HG02763 (cell line): Measurements from ENCODE around the gene MRPL39.
A peak's percentile ranks its signal among the peaks of the same experiment; 100 is the strongest.

Experiments
- ATAC-seq: cut with Tn5 transposase; IDR thresholded peaks from one replicate; pipeline ENCODE4 v1.9.1; 2021; ENCODE audit warnings: mild to moderate bottlenecking, moderate library complexity; ENCODE audit not compliant: unreplicated experiment

MRPL39 gene

DNA sequence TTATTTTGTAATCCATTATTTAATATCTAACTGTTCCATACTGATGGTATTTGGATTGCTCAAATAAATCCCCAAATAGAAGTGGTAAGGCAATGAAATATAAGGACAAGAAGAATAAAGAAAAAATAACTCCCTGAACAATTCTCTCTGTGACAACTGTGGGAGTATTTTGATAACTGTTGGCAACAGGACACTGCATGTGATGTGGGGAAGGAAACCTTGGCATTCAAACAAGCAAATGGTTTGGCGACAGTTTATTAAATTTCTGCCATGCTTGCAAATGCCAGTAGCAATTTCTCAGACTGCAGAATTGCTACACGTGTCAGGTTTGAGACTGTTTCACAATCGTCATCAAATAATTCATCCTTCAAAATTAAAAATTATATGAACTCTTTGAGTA lies 8.6 kb upstream of the MRPL39 start:
- no peak for ATAC-seq

DNA sequence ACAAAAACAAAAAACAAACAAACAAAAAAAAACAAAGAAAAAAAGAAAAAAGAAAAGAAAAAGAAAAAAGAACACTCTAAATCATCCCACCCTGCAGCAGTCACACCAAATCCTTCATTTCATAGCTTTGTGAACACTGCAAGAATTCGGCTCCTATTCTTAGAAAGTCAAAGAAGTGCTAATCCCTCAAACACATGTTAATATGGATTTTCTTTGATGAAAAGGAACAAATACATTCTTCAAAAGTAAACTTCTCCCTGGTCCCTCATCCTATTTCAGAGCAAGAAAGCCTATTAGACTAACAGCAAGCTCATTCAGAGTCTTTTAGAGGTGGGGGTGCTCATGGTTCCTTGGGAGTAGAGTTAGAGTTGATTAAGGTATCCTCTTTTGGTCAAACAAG lies 7.2 kb upstream of the MRPL39 start:
- ATAC-seq = no peak

DNA sequence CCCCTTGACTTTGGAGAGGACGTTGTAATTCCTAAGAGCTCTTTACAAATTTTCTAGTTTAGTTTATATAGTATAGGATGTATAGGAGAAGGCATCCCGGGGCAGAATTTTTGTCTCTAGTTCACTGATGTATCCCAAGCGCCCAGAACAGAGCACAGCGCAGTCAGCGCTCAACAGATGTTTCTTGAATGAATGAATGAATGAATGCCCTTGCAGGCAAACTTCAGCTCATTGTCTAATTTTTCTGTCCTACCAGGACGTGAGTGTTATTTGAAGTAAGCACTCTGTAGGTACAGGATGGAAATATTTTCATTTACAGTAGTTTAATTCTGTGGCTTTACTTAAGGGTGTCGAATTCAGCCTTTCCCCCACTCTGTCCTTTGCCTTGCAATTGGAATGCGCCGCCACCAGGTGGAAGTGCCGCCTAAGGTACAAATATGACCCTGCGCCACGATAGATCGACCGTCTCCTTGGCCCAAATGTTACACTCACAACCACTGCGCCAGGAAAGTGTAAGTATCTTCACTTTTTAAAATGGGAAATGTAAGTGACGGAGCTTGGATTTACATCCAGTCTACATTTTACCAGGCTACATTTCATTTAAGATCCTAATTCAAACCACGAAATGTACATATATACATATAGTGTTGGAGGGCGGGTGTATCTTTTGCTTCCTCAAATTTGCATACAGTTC lies 910 bp upstream of the MRPL39 start:
- peak; percentile 81 for ATAC-seq

DNA sequence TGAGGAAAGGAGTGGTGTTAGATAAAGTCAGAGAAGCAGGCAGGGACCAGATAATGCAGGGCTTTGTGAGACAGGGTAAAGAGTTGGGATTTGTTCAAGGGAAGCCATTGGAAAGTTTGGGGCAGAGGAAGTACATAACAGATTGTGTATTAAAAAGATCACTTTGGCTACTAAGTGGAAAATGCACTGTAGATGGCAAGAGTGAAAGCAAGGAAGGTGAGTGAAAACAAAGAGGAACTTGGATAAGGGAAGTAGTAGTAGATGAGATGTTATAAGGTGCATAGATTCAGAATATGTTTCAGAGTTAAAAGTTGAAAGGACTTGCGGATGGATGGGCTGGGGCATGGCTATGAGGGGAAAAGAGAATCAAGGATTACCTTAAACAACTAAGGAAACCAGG lies 17.4 kb downstream of the MRPL39 start:
- no peak for ATAC-seq

DNA sequence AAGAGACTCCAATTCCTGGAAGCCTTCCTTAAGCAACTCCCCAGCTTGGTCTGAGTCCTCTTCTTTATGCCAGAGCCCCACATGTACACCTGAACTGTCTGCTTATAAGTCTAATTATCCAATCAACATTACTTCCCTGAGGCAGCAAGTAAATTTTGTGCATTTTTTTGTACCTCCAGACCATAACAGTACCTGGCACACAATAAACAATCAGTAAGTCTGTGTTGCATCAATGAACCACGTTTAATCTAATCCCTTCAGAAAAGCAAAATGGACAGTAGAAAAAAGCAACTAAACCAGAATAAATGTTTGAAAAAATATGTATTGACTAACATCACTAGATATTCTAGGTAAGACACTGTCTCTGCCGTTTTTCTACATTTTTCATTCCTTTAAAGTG lies 20.5 kb downstream of the MRPL39 start:
- ATAC-seq = no peak

DNA sequence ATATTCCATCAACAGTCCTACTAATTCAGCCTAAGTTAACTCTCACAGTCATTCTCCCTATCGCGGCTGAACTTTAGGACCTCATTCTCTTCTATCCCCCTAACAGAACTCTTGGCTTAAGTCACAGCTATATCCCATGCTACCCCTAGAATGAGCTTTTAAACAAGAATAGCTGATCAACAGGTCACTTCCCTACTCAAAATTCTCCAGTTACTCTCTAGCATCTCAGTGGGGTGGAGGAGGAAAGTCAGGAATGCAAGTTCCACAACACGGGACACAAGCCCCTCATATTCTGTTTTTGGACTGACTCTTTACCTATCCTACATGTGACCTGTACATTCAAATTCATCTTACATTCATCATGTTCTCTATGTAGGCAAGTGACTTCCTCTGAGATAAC lies 21.0 kb downstream of the MRPL39 start:
- ATAC-seq = no peak

DNA sequence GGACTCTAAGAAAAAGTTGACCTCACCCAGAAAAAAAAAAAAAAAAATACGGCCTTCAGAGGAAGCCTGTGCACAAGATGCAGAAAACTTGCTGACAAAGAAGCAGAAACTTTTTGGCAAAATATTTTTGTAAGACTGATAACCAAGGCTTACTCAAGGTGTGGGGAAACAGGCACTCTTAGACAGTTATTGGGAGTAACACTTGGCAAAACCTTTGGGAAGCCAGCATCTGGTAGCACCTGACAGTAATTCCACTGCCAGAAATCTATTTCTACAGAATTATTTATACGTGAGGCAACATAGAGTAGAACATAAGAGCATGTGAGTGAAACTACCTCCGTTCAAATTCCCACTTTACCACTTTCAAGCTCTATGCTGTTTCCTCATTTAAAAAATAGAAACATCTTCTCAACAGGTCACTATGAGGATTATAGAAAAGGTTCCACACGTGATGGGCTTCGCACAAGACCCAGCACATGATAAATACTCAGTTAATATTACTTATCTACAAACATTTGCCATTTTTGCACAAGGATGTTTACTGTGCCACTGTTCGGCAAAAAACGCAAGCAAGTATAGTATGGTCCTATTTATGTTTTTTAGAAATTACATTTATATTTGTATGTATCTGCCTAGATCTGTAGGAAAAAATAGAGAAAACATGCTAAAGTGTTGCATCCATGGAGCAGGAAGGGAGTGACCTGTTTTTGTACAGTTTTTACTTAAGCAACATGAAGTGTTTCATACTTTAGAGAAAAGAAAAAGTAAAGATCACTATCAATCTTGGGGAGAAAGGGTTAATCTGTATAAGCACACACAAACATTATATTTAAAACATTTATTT lies 22.2 kb downstream of the MRPL39 start:
- no peak for ATAC-seq

DNA sequence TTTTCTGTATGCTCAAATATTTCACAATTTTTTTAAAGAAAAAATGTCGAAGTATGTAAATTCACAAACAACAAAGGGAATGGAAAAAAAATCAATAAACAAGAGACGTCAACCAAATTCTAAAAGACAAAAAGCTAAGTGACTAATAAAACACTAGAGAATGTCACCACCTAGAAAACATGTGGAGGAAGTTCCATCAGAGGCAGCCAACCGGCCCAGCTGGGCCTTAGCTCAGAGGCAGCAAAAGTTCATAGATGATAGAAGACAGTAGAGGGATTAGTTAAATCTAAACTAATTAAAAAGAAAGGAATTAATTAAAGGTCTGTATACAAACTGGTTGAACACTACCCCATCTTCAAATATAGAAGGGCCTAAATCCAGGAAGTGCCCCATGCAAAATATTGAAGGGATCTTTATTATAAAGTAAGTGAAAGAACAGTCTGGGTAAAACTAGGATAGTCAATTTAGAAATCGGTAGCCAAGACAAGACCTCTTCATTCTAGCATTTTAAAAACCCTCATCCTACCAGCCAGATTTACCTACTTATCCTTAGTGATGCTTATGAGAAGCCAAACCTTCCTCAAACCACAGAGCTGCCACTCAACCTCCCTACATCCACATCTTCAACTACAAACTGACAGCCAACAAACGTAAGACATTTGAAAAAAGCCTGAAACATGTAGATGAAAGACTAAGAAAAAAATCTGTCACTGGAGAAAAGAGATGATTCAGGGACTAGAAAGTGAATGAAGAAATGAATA lies 23.7 kb downstream of the MRPL39 start:
- ATAC-seq = no peak

DNA sequence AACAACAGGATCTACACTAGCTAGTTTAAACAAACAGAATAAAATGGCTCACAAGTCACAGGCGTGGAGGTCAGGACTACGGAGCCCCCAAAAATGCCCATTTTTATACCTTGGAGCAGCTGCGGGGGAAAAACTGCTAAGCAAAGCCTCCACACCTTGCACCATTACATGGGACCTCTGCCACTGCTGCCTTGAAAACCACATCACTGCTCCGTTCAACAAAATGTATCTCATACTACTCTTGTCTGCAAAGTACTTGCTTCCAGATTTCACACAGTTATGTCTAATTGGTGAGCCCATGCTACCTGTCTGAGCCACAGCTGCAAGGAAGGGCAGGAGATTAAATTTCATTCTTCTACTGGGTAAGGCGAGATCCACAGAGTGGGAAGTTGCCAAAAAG lies 24.4 kb downstream of the MRPL39 start:
- no peak for ATAC-seq

DNA sequence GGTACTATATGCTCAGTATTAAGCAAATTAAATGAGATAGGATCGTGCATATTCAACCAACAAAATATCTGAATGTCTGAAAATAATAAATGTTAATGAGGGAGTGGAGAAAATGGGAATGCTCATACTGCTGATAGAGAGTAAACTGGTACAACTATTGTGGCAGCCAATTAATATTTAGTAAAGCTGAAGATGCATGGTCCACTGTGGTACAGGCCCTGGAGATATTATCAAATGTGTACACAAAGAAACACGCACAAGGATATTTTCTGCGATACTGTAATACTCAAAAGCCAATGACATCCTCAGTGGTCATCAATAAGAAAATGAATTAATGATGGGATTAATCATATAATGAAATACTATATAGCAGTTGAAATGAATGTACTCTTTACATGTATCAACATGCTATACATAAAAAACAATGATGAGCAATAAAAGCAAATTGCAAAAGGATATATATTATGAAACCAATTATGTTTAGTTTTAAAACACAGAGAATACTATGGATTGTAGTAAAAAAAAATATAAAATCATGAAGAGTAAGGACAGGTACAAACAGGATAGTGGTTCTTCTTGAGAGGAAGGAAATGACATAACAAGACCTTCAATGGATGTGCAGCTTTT lies 25.0 kb downstream of the MRPL39 start:
- ATAC-seq = no peak

DNA sequence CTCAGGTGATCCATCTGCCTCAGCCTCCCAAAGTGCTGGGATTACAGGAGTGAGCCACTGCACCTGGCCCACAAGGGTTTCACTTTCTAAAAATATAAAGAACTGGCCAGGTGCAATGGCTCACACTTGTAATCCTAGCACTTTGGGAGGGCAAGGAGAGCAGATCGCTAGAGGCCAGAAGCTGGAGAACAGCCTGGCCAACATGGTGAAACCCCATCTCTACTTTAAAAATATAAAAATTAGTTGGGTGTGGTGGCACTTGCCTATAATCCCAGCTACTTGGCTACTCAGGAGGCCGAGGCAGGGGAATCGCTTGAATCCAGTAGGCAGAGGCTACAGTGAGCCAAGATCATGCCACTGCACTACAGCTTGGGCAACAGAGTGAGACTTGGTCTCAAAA lies 25.7 kb downstream of the MRPL39 start:
- ATAC-seq = no peak

DNA sequence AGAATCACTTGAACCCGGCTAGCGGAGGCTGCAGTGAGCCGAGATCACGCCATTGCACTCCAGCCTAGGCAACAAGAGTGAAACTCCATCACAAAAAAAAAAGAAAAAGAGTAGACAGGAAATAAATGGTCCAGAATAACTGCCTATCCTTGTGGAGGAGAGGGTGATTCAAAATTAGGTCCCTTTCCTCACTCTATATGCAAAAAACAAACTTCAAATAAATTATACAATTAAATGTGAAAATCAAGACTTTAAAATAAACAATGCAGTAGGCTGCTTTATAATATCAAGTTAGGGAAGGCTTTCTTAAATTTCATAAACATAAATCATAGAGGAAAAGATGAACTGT lies 26.4 kb downstream of the MRPL39 start:
- no peak for ATAC-seq

DNA sequence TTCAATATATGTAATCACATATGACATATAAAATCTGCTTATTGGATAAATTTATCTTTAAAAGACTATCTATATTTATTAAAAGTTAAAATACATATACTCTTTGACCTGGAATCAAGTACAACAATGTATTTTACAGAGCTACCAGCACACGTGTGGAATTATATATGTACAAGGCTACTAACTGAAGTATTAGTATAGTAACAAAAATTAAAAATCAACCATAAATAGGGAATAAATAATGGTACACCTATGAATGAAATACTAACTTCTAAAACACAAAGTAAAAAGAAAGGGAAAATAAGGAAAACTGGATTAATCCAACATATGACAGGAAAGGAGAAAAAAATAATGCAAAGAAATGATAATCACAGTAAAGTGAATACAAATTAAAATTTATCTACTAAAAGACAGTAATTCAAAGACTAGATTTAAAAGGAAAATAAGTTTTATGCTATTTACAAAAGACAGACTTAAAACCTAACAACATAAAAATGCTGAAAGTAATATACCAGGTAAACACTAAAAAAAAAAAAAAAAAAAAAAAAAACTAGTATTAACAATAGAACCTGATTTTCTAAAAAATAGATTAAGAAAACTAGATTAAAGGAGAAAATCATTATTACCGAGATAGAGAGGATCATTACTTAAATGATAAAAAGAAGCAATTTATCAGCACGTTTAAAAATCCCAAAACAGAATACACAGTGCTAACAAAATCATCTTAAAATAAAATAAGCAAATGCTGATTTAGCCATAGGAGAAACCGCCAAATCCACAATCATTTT lies 27.9 kb downstream of the MRPL39 start:
- no peak for ATAC-seq

DNA sequence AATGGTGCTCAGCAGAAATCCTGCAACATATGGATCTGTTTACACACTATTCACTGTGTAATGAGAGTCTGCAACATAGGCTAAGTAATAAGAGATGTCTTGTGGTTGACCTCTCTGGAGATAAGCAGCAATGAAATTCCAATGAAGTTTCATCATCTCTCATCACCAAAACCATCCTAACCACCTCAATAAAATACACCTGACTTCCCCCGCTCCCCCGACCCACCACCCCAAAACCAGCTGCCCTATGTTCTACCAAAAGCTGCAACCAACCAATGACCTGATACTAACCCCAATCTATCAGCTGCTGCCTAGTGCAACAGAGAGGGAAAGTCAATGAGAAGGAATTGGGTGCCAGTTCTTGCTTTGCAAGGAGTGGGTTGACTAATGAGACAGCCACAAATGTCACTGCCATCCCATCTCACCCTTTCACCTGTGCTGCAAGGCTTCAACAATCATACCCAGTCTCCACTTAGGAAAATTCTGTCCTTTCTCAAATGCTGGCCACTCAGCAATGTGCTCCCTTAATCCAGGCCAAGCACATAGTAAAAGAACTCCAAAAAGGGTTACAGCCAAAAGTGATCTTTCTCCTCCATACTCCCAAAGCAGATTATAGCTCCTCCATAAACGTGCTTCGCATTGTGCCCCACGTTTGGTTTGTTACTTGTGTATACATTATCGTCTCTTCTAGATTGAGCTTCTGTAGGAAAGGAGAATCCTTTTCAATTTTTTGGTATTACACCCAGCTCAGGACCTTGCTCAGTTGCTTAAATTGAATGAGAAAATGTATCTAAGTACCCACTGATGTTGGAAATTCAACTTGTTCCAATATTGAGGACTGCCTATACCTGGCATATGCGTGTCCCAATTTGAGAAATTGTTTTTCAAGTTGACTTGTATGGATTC lies 29.0 kb downstream of the MRPL39 start:
- ATAC-seq = peak; percentile 22

DNA sequence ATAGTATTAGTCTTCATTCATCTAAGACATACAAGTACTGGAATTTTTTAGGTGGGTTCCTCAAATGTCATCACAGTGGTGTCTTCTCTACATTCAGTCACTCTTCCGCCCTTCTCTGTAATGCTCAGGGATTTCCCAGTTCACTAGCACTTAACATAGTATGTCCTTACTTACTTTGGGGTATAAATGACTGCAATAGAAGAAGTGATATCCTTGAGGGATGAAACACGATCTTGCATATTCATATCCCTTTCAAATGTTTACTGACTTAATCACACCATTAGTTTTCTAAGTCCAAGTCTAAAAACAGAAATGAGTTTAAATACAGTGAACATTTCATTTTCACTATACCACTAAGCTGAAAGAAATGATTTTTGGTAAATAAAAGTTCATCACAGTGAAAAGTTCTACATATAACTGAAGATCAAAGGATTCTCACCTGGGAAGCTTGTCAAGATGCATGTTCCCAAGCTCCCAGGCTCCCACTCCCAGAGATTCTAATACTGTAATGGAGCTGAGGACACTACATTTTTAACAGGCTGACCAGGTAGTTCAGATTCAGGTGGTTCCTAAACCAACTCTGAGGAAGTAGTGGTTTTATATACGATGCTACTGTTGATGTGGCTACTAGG lies 29.7 kb downstream of the MRPL39 start:
- no peak for ATAC-seq

DNA sequence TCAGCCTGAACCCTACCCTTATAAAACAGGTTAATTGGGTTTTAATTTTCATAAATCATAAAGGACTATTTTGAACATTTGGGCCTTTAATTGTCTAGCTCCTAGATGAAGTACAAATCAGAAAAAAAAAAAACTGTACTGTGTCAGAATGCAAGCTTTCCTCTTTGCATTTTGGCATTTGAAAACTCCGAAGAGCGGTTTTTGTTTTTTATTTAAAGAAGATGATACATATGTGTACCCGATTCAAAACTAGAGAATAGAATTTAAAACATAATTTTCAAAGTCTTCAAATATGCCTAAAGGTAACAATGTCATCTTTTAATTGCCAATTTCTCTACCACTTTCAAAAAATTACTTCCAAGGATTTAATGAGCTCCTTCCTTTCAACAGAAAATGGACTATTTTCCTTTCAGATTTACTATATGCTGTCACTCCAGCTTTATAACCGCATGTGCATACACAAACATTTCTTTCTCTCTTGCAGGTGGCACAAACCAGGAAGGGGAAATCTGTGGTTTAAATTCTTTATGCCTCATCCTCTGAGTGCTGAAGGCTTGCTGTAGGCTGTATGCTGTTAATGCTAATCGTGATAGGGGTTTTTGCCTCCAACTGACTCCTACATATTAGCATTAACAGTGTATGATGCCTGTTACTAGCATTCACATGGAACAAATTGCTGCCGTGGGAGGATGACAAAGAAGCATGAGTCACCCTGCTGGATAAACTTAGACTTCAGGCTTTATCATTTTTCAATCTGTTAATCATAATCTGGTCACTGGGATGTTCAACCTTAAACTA lies 33.7 kb downstream of the MRPL39 start:
- ATAC-seq = peak; percentile 31

DNA sequence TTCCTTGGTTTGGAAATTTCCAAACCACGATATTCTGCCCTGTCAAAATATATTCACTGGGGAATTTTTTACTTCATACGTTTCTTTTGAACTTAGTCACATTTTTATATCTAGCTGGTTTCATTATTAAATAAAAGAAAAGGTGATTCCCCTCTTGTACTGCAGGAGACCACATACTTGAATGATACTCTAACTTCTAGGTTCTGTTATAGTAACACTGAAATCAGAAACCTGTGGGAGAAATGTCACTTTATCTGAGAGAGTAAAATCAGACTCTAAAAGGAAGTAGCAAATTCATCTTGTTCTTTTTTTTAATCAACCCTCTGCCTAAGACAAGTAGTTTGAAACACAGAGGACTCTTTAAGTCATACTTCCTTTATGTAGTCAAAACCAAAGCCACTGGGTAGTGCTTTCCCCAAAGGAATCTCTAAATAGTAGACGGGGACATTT lies 34.4 kb downstream of the MRPL39 start:
- ATAC-seq = peak; percentile 39

DNA sequence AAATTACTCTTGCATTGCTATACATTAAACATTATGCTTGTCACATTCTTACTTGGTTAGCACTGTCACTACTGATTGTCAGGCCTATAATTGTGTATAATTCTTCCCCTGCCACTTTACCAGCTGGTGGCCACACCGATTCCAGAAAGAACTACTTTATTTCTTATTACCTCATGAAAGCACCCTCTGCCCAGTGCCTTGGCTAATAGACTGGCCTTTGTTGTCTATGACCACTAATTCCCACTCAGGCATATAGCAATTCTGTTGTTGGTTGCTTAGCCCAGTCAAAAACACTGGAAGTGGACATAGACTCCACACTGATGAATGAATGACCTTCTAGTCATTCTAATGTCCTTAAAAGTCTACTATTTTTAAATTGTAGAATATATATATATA lies 35.6 kb downstream of the MRPL39 start:
- ATAC-seq = no peak
